ENCODE measurements around the gene EHMT1. TPM values are rescaled to one million over a fixed set of nuclear protein-coding genes. Genes with fewer than 3 reads are reported as not detected.
A peak's percentile ranks its signal among the peaks of the same experiment; 100 is the strongest.

EHMT1 gene
- total RNA-seq, 1 donor, result 43.6 TPM

- no peak overlapping the region for H3K4me3 ChIP-seq (ENCODE audit: low read depth, low read length)
- no peak for TF ChIP-seq CTCF (IDR thresholded peaks at IDR 0.05; ENCODE audit: insufficient read depth, low read depth, low read length)
- no peak for DNase-seq (ENCODE audit: low read depth)
Observed at GRCh38 chr9:137784046-137784445, 165.2 kb downstream of the EHMT1 start.

- no peak for TF ChIP-seq CTCF (IDR thresholded peaks at IDR 0.05; ENCODE audit: insufficient read depth, low read depth, low read length)
- no peak overlapping the region for H3K4me3 ChIP-seq (ENCODE audit: low read depth, low read length)
- no peak for DNase-seq (ENCODE audit: low read depth)
Observed at GRCh38 chr9:137784641-137785513, 166.1 kb downstream of the EHMT1 start.

- H3K4me3 ChIP-seq (ENCODE audit: low read depth, low read length), result no peak overlapping the region
- DNase-seq (ENCODE audit: low read depth), result peak; percentile 30
- no peak for TF ChIP-seq CTCF (IDR thresholded peaks at IDR 0.05; ENCODE audit: insufficient read depth, low read depth, low read length)
Observed at GRCh38 chr9:137785704-137786161, 166.9 kb downstream of the EHMT1 start.

- TF ChIP-seq CTCF (IDR thresholded peaks at IDR 0.05; ENCODE audit: insufficient read depth, low read depth, low read length), result no peak
- H3K4me3 ChIP-seq (ENCODE audit: low read depth, low read length), result no peak overlapping the region
- DNase-seq (ENCODE audit: low read depth), result peak; percentile 12
Observed at GRCh38 chr9:137786511-137786920, 167.7 kb downstream of the EHMT1 start.

GRCh38 chr9:137787381-137787780, 168.6 kb downstream of the EHMT1 start:
- DNase-seq (ENCODE audit: low read depth), result no peak
- no peak for TF ChIP-seq CTCF (IDR thresholded peaks at IDR 0.05; ENCODE audit: insufficient read depth, low read depth, low read length)
- no peak overlapping the region for H3K4me3 ChIP-seq (ENCODE audit: low read depth, low read length)

- TF ChIP-seq CTCF (IDR thresholded peaks at IDR 0.05; ENCODE audit: insufficient read depth, low read depth, low read length), result no peak
- no peak overlapping the region for H3K4me3 ChIP-seq (ENCODE audit: low read depth, low read length)
- DNase-seq (ENCODE audit: low read depth), result no peak
Observed at GRCh38 chr9:137787786-137788505, 169.1 kb downstream of the EHMT1 start.
